OCI-M1 (cell line): ENCODE results near the gene TBC1D24.
A peak's percentile ranks its signal among the peaks of the same experiment; 100 is the strongest.
"Not testable (repeated sequence)": the region's sequence is repeated elsewhere in the genome, so short reads cannot be mapped to it uniquely, and the experiment has no call there.

Experiments used
- DNase-seq: peaks from one replicate; lab custom pipeline; 2025; lab: John Stamatoyannopoulos, UW

Gene TBC1D24

GRCh38 chr16:2532494-2533141, 57.7 kb downstream of the TBC1D24 start:
- peak; percentile 77 for DNase-seq

GRCh38 chr16:2533142-2533755, 58.3 kb downstream of the TBC1D24 start:
- DNase-seq, result not testable (repeated sequence)

GRCh38 chr16:2533912-2534311, 59.0 kb downstream of the TBC1D24 start:
- DNase-seq, result no peak

- not testable (repeated sequence) for DNase-seq
These were observed 59.4 kb downstream of the TBC1D24 start for GRCh38 chr16:2534335-2534734.

GRCh38 chr16:2535625-2536013, 60.7 kb downstream of the TBC1D24 start:
- no peak for DNase-seq

GRCh38 chr16:2537451-2538379, 62.8 kb downstream of the TBC1D24 start, which contains the start of gene PDPK1:
TSS of gene PDPK1 (plus strand) at chr16:2538021. CDS start at chr16:2538113, 92 bp downstream.
- DNase-seq, result peak; percentile 97

GRCh38 chr16:2539192-2539844, 64.4 kb downstream of the TBC1D24 start:
- not testable (repeated sequence) for DNase-seq

GRCh38 chr16:2539845-2540458, 65.0 kb downstream of the TBC1D24 start:
- DNase-seq, result not testable (repeated sequence)

GRCh38 chr16:2540912-2541311, 66.0 kb downstream of the TBC1D24 start:
- DNase-seq, result not testable (repeated sequence)

- not testable (repeated sequence) for DNase-seq
These were observed 66.5 kb downstream of the TBC1D24 start for GRCh38 chr16:2541409-2541808.

GRCh38 chr16:2543771-2544170, 68.8 kb downstream of the TBC1D24 start:
- DNase-seq, result not testable (repeated sequence)

- not testable (repeated sequence) for DNase-seq
These were observed 75.5 kb downstream of the TBC1D24 start for GRCh38 chr16:2550283-2550878.

GRCh38 chr16:2551420-2551889, 76.5 kb downstream of the TBC1D24 start:
- not testable (repeated sequence) for DNase-seq

- DNase-seq, result not testable (repeated sequence)
These were observed 79.9 kb downstream of the TBC1D24 start for GRCh38 chr16:2554709-2555425.
